ENCODE measurements around the gene SIAH3. TPM values are rescaled to one million over a fixed set of nuclear protein-coding genes. Genes with fewer than 3 reads are reported as not detected.

Gene SIAH3
- total RNA-seq, 4 donors from 2014 or later: under 0.01 to 4.6 (median 0.09) TPM

GRCh38 chr13:45892513-45892912 is 41.0 kb upstream of the SIAH3 start:
- Histone ChIP-seq H3K27me3 (no peaks in the 10 kb centered on the region), H3K4me3 (no peak overlapping the region), H3K36me3 (no peaks in the 10 kb centered on the region), H3K27ac (no peak overlapping the region), H3K9me3 (no peaks in the 10 kb centered on the region), H3K4me1 (no peaks in the 10 kb centered on the region)
- intact Hi-C loops (cut with DNase I; ENCODE audit: low total_unique reads): no loop called here
- no peak for DNase-seq
- TF ChIP-seq POLR2A (IDR thresholded peaks at IDR 0.05) (no peak), CTCF (IDR thresholded peaks at IDR 0.05) (no peak)

GRCh38 chr13:45889590-45890243 is 38.2 kb upstream of the SIAH3 start:
- Histone ChIP-seq H3K27ac (no peak overlapping the region), H3K36me3 (no peaks in the 10 kb centered on the region), H3K27me3 (no peaks in the 10 kb centered on the region), H3K9me3 (no peaks in the 10 kb centered on the region), H3K4me3 (no peak overlapping the region), H3K4me1 (no peaks in the 10 kb centered on the region)
- intact Hi-C loops (cut with DNase I; ENCODE audit: low total_unique reads): no loop called here
- TF ChIP-seq POLR2A (IDR thresholded peaks at IDR 0.05): no peak
- no peak for TF ChIP-seq CTCF (IDR thresholded peaks at IDR 0.05)
- DNase-seq: no peak

GRCh38 chr13:45886466-45886865 is 34.9 kb upstream of the SIAH3 start:
- Histone ChIP-seq H3K4me1 (no peaks in the 10 kb centered on the region), H3K27me3 (no peaks in the 10 kb centered on the region), H3K9me3 (no peaks in the 10 kb centered on the region), H3K36me3 (no peaks in the 10 kb centered on the region), H3K4me3 (no peak overlapping the region), H3K27ac (no peak overlapping the region)
- no peak for DNase-seq
- intact Hi-C loops (cut with DNase I; ENCODE audit: low total_unique reads): no loop called here
- TF ChIP-seq CTCF (IDR thresholded peaks at IDR 0.05): no peak
- TF ChIP-seq POLR2A (IDR thresholded peaks at IDR 0.05): no peak

GRCh38 chr13:45885194-45885593 is 33.6 kb upstream of the SIAH3 start:
- no peak overlapping the region for H3K27ac ChIP-seq
- no peak overlapping the region for H3K4me3 ChIP-seq
- no peak for DNase-seq
- no peaks in the 10 kb centered on the region for H3K36me3 ChIP-seq
- intact Hi-C loops (cut with DNase I; ENCODE audit: low total_unique reads): no loop called here
- H3K4me1 ChIP-seq: no peaks in the 10 kb centered on the region
- H3K9me3 ChIP-seq: no peaks in the 10 kb centered on the region
- TF ChIP-seq POLR2A (IDR thresholded peaks at IDR 0.05) (no peak), CTCF (IDR thresholded peaks at IDR 0.05) (no peak)
- no peaks in the 10 kb centered on the region for H3K27me3 ChIP-seq

- H3K4me3 ChIP-seq: no peak overlapping the region
- intact Hi-C loops (cut with DNase I; ENCODE audit: low total_unique reads): no loop called here
- H3K27me3 ChIP-seq: no peaks in the 10 kb centered on the region
- no peaks in the 10 kb centered on the region for H3K4me1 ChIP-seq
- H3K27ac ChIP-seq: no peak overlapping the region
- DNase-seq: no peak
- H3K9me3 ChIP-seq: no peaks in the 10 kb centered on the region
- H3K36me3 ChIP-seq: no peaks in the 10 kb centered on the region
- TF ChIP-seq POLR2A (IDR thresholded peaks at IDR 0.05) (no peak), CTCF (IDR thresholded peaks at IDR 0.05) (no peak)
These were observed 31.1 kb upstream of the SIAH3 start for GRCh38 chr13:45882626-45883025.
